Panc1 (cell line): ENCODE results near the gene BRSK1.

ENCODE experiments used
- CTCF ChIP-seq: fragments of 450-650 bp; IDR thresholded peaks from 2 replicates; pipeline ENCODE4 v1.5.1; 2017; ENCODE audit warnings: mild to moderate bottlenecking
- POLR2AphosphoS5 ChIP-seq: IDR thresholded peaks from 2 replicates; pipeline ENCODE4 v1.6.1; 2012; ENCODE audit warnings: mild to moderate bottlenecking, low read depth, low read length, moderate library complexity
- SIN3A ChIP-seq: IDR thresholded peaks from 2 replicates; pipeline ENCODE4 v1.6.1; 2012; ENCODE audit warnings: low read depth, mild to moderate bottlenecking, low read length, moderate library complexity, borderline replicate concordance; ENCODE audit not compliant: insufficient read depth

- TF ChIP-seq CTCF (no peak), POLR2AphosphoS5 (no peak), SIN3A (no peak)
Measured at GRCh38 chr19:55305491-55305890, 21.7 kb downstream of the BRSK1 start.
